Activated CD4-positive, alpha-beta T cell treated with anti-CD3 and anti-CD28 coated beads for 36 hours (primary cell): Measurements from ENCODE around the gene ARHGEF17. TPM values are rescaled to one million over a fixed set of nuclear protein-coding genes. Genes with fewer than 3 reads are reported as not detected.
"Not testable (repeated sequence)": the region's sequence is repeated elsewhere in the genome, so short reads cannot be mapped to it uniquely, and the experiment has no call there.

Experiments
- ATAC-seq: fragments of 200-7000 bp; cut with Tn5 transposase; one replicate; pipeline ENCODE4 v1.10.0; 2021; ENCODE audit warnings: mild to moderate bottlenecking, moderate library complexity
- CTCF ChIA-PET: fragments of 350-600 bp; sonication (Branson Sonifier 250); formaldehyde crosslinking; loops from one replicate; lab custom pipeline; 2021; ENCODE audit warnings: antibody characterized with exemption; lab: Charles Lee
- POLR2A ChIA-PET: fragments of 350-600 bp; sonication (Branson Sonifier 250); formaldehyde crosslinking; loops from one replicate; lab custom pipeline; 2021; ENCODE audit warnings: antibody characterized with exemption, inconsistent platforms; lab: Charles Lee
- DNase-seq: peaks from one replicate; pipeline ENCODE4 v3.0.0-alpha.2; 2020
- H3K27ac Mint-ChIP-seq: one replicate; pipeline ENCODE4 v1.8.0; 2021; ENCODE audit warnings: mixed read lengths
- H3K27me3 Mint-ChIP-seq: one replicate; pipeline ENCODE4 v1.8.0; 2021; ENCODE audit warnings: mixed read lengths
- H3K36me3 Mint-ChIP-seq: one replicate; pipeline ENCODE4 v1.8.0; 2021; ENCODE audit warnings: low read depth, mixed read lengths
- H3K4me1 Mint-ChIP-seq: one replicate; pipeline ENCODE4 v1.8.0; 2021; ENCODE audit warnings: mixed read lengths
- H3K4me3 Mint-ChIP-seq: one replicate; pipeline ENCODE4 v1.8.0; 2021; ENCODE audit warnings: mild to moderate bottlenecking, moderate library complexity, mixed read lengths
- H3K9me3 Mint-ChIP-seq: one replicate; pipeline ENCODE4 v1.8.0; 2021; ENCODE audit warnings: low read depth, mixed read lengths
- intact Hi-C, 2 experiments: fragments of 100-400 bp; cut with DNase I in 1 of 2; cut with micrococcal nuclease in 1 of 2; formaldehyde crosslinking; loops; one replicate each; pipeline versions ENCODE4 v1.14.2 to v1.15.1; 2022 to 2024; cut with DNase I, micrococcal nuclease
- total RNA-seq, 2 experiments: library from RNA; stranded (reverse); gene quantifications; one replicate each; pipeline ENCODE4 v1.2.3, GENCODE V29; 2021

ARHGEF17 gene
- total RNA-seq, 2 experiments from 2014 or later, result 0.05 TPM; not detected in 1

DNA sequence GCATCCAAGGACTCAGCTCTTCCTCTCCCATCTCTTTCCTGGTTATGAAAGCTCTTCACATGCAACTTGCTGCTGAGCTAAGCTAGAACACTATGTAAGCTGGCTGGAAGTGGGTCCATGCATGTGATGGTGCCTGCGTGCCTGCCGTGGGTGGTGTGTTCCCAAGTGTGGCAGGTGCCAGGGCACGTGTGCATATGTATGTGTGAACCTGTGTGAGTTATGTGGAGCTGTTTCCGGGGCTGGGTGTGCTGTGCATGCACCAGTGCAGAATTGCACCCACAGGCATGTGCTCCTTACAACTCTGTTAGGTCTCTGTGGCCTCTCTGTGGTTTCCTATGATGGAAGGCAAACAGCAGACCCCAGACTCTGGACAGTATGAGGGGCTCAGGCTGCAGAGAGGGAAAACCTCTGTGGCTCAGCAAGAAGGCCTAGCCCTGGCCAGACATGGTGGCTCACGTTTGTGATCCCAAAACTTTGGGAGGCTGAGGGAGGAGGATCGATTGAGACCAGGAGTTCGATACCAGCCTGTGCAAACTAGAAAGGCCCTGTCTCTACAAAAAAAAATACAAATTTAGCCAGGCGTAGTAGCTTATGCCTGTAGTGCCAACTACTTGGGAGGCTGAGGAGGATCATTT, 40.1 kb upstream of the ARHGEF17 start:
- Mint-ChIP-seq H3K36me3 (no peaks in the 10 kb centered on the region), H3K27me3 (peaks cover 18% of the 10 kb centered on the region), H3K9me3 (no peaks in the 10 kb centered on the region), H3K27ac (no peak overlapping the region), H3K4me3 (no peak overlapping the region), H3K4me1 (no peaks in the 10 kb centered on the region)
- intact Hi-C loops, result no loop called here
- ATAC-seq, result no peak
- DNase-seq, result no peak
- ChIA-PET CTCF (interaction anchor here (0.5 to 1.6 kb wide), 2 partner anchors 27 to 254 kb away, joined by 4 to 5 read pairs; no protein-coding TSS in a partner anchor), POLR2A (no interaction called here)

DNA sequence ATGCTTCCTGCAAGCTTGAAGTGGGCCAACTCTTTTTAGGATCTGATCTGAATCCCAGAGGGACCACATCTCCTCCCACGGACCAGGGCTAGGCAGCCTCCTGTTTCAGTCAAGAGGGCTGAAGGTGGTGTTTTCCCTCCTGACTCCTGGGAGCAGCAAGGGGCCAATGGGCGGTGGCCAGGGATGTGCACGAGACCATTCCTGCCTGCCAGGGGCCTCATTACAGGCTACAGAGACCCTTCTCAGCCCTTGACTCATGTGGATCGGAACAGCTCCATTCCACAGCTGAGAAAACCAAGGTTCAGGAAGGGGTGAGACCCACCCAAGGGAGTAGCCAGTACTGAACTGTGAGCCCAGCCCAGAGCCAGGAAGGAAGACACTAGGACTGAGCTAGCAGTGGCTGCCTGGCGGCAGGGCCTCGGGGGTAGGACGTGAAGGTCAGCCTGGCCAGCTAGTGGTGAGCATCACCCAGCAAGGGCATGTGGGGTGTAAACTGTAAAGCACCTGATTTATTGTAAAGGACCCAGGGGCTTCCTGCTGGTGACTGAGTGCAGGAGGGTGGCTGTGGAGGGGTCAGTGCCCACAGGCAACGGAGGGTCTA, 39.3 kb upstream of the ARHGEF17 start:
- no peak for ATAC-seq
- Mint-ChIP-seq H3K9me3 (no peaks in the 10 kb centered on the region), H3K36me3 (no peaks in the 10 kb centered on the region), H3K27me3 (peaks cover 12% of the 10 kb centered on the region), H3K4me3 (no peak overlapping the region), H3K4me1 (no peaks in the 10 kb centered on the region), H3K27ac (no peak overlapping the region)
- ChIA-PET CTCF (interaction anchor here (0.6 to 1.6 kb wide), 2 partner anchors 24 to 26 kb away, joined by 3 to 5 read pairs; no protein-coding TSS in a partner anchor), POLR2A (no interaction called here)
- intact Hi-C loops, result no loop called here
- DNase-seq, result no peak

DNA sequence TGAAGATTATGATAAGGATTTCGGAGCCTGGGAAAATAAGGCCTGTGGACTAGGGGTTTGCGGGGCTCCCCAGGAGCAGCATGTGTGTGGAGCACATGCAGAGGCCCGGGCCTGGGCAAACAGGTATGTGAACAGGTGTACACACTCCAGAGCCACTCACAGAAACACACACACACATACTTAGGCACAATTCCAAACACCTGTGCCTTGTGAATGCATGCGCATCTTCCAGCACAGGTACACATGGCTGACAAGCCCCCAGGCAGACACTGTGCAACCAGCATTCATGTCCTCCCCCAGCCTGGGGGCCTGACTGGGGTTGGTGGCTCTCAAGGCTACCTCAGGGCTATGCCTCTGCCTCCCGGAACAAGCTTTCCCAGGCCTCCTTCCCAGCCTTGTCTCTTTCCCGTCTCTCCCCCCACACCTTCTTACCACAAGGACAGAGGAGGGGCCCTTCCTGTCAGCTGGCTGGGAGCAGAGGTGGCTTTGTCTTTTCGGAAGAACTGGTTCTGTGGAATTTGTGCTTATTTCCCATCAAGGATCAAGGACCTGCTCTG, 38.5 kb upstream of the ARHGEF17 start:
- DNase-seq (no peak), ATAC-seq (no peak)
- H3K9me3 Mint-ChIP-seq, result no peaks in the 10 kb centered on the region
- CTCF ChIA-PET, result interaction anchor here (0.7 kb wide), 1 partner anchor 65 kb away, joined by 3 read pairs; no protein-coding TSS in a partner anchor
- peaks cover 9% of the 10 kb centered on the region for H3K27me3 Mint-ChIP-seq
- H3K4me3 Mint-ChIP-seq, result no peak overlapping the region
- intact Hi-C loops, result no loop called here
- no peak overlapping the region for H3K27ac Mint-ChIP-seq
- no peaks in the 10 kb centered on the region for H3K36me3 Mint-ChIP-seq
- H3K4me1 Mint-ChIP-seq, result no peaks in the 10 kb centered on the region
- POLR2A ChIA-PET, result no interaction called here

DNA sequence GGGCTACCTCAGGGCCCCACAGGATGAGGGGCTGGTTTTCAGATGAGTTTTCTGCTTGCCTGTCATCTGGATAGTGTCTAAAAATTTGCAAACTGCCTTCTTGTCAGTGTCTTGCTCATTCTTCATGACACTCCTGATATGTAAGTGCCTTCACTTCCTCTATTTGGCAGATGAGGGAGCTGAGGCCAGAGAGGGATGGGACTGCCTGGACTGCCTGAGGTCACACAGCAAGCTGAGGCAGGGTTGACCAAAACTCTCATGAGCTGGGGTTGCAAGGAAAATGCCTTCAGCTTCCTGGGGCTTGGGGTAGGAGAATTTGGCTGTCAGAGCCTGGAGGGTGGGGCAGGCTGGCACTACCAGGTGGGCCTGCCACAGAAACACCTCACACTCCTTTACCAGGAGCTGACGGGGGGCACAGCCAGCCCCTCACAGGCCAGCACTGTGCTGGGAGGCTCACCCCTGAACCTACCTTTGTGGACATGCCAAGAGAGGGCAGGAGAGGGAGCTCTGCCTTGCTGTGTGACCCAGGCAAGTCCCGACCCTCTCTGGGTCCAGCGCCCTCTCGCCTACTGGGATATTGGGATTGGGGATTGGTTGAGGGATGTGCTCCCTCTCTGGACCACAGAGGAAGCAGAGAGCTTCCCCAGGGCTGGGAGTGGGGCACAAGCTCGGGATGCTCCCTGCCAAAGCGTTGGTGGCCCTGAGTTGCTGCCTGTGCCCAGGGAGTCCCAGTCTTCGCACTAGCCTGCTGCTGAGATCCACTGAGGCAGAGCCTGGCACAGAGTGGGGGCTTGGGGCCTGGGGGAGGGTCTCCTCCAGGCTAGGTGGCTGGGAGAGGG, 37.8 kb upstream of the ARHGEF17 start:
- Mint-ChIP-seq H3K36me3 (no peaks in the 10 kb centered on the region), H3K9me3 (no peaks in the 10 kb centered on the region), H3K4me1 (no peaks in the 10 kb centered on the region), H3K27me3 (peaks cover 4% of the 10 kb centered on the region), H3K27ac (no peak overlapping the region), H3K4me3 (no peak overlapping the region)
- intact Hi-C loops, result no loop called here
- POLR2A ChIA-PET, result no interaction called here
- CTCF ChIA-PET, result interaction anchor here (0.7 kb wide), 2 partner anchors 66 to 402 kb away, joined by 3 read pairs; no protein-coding TSS in a partner anchor
- ATAC-seq (no peak), DNase-seq (no peak)

DNA sequence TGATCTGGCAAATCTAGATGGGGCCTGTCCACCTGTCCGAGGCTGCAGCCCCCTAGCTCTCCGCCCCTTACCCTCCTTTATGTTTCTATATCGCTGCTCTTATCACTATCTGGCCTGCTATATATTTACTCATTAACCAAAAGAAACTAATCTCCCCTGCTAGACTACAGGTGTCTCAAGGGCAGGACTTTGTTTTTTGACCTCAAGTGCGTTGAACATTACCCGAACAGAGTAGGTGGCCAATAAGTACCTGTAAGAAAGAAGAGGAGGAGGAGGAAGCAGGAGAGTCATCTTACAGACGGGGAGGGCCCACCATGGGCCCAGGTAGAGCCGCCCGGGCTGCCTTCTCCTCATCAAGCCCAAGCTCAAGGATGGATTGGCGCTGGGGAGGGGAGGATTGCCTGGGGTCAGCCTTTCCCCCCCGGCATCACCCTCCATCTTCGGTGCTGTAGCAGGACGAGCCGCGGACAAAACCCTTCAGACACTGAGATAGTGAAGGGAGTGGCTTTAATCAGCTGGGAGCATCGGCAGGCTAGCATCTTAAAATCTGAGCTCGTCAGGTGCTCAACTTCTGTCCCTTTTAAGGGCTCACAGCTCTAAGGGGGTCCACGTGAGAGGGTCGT, 37.1 kb upstream of the ARHGEF17 start:
- POLR2A ChIA-PET, result no interaction called here

DNA sequence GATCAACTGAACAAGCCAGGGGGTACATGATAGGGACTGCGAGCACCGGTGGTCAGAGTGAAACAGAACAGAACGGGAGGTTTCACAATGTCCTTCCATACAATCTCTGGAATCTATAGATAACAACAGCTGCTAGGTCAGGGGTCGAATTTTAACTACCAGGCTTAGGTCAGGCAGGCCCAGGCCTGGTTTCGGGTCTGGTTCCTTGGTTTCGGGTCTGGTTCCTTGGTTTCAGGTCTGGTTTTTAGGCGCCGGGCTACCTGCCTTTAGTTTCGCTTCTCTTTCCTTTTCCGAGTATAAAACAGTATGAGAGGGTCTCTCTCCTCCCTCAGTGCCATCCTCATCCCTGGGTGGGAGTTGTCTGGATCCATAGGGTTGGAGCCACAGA, 36.6 kb upstream of the ARHGEF17 start:
- POLR2A ChIA-PET, H3K9me3 Mint-ChIP-seq, DNase-seq, H3K27ac Mint-ChIP-seq, H3K4me3 Mint-ChIP-seq, H3K27me3 Mint-ChIP-seq, H3K4me1 Mint-ChIP-seq, intact Hi-C loops, ATAC-seq, H3K36me3 Mint-ChIP-seq: not testable (repeated sequence)
- CTCF ChIA-PET, result interaction anchor here (1.0 kb wide), 1 partner anchor 8 kb away, joined by 3 read pairs; no protein-coding TSS in a partner anchor

More for the DNA sequence above, 37.1 kb upstream of the ARHGEF17 start:
- no peaks in the 10 kb centered on the region for H3K4me1 Mint-ChIP-seq
- ATAC-seq (no peak), DNase-seq (no peak)
- H3K9me3 Mint-ChIP-seq, result no peaks in the 10 kb centered on the region
- peaks cover 4% of the 10 kb centered on the region for H3K27me3 Mint-ChIP-seq
- CTCF ChIA-PET, result interaction anchor here (0.7 kb wide), 1 partner anchor 403 kb away, joined by 3 read pairs; no protein-coding TSS in a partner anchor
- no peaks in the 10 kb centered on the region for H3K36me3 Mint-ChIP-seq
- intact Hi-C loops, result no loop called here
- no peak overlapping the region for H3K4me3 Mint-ChIP-seq
- H3K27ac Mint-ChIP-seq, result no peak overlapping the region

DNA sequence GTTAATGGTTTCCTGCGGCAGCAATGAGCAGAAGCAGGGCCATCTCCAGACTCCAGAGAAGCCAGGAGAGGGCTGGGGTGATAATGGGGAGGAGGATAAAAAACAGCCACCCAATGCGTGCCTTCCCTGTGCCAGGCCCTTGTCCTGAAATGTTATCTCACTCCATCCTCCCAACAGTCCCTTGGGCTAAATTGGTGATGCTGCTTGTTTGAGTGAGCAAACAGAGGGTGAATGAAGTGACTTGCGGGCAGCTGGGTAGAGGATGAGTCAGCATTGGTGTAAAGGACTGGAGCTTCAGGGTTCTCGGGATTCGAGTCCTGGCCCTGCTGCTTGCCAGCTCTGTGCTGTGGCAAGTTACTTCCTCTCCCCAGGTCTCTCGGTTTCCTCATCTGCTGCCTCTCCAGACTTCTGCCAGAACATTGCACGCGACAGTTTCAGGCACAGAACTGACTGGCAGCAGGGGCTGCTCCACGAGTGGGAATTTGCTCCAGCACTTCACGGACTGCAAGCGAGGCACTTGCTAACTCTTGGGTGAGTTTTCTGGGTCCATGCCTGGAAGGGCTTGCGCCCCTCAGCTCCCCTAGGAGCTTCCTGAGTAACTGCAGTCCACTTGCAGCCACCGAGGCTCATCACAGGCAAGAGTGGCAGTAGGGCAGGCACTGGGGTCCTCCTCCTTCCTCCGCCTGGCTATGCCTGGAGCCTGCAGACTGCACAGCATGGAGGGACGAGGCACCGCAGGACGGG, 36.0 kb upstream of the ARHGEF17 start, which contains the start of gene P2RY6:
P2RY6 (plus strand) TSS at position 403 of the 744 bp plus-strand sequence. CDS start 24,181 bp downstream, outside the sequence.
- DNase-seq (no peak), ATAC-seq (no peak)
- Mint-ChIP-seq H3K9me3 (no peaks in the 10 kb centered on the region), H3K27ac (no peak within 1 kb of the TSS), H3K4me3 (no peak within 1 kb of the TSS), H3K36me3 (no peaks in the 10 kb centered on the region), H3K27me3 (peaks cover 2% of the 10 kb centered on the region), H3K4me1 (no peaks in the 10 kb centered on the region)
- CTCF ChIA-PET, result interaction anchor here (1.0 kb wide), 1 partner anchor 9 kb away, joined by 3 read pairs; no protein-coding TSS in a partner anchor
- intact Hi-C loops, result no loop called here
- POLR2A ChIA-PET, result no interaction called here

DNA sequence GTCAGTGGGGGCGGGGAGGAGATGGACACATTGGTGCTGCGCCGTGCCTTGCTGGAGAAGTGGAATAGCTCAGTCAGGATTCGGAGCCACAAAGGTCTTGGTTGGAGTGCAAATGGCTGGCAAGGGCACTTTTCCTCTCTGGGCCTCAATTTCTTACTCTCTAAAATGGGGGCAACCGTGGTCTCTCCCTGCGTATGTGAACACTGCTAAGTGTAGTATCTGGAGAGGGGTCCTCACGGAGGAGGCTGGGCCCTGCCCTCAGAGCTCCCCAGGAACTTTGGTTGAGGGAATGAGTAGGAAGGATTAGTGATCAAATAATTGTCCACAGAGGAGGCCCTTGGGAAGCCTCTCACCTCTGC, 35.4 kb upstream of the ARHGEF17 start:
- Mint-ChIP-seq H3K27me3 (peaks cover 2% of the 10 kb centered on the region), H3K36me3 (no peaks in the 10 kb centered on the region), H3K4me1 (no peaks in the 10 kb centered on the region), H3K27ac (no peak overlapping the region), H3K9me3 (no peaks in the 10 kb centered on the region), H3K4me3 (no peak overlapping the region)
- intact Hi-C loops, result no loop called here
- ChIA-PET POLR2A (no interaction called here), CTCF (interaction anchor here (1.0 kb wide), 1 partner anchor 9 kb away, joined by 3 read pairs; no protein-coding TSS in a partner anchor)
- no peak for DNase-seq
- no peak for ATAC-seq

DNA sequence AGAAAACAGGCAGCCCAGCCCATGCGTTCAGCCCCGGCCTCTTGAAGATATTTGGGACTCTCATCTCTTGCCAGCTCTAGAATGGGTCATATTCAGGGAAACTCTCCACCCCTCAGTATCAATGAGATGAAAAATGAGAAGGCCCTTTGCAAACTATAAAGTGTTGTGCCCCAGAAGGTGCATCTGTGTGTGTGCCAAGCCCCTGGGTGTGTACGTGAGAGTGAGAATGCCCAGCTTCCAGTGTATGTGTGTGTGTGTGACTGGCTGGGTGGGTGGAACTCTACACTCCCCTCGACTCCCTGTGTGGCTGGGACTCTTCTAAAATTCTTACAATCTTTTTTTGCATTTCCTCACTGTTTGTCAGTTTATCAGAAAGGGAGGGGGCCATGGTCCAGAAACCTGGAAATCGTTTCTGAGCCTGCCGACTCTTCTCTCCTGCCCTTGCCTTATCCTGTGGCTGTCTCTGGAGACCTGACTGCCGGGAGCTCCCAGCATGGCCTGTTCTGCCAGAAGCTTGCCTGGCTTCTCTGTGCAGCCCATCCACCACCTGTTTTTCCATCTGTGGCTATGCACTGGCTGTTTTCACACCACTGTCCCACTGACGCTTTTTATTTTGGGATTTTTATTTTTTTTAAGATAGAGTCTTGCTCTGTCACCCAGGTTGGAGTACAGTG, 34.7 kb upstream of the ARHGEF17 start:
- no peak for ATAC-seq
- H3K27me3 Mint-ChIP-seq, result peaks cover 2% of the 10 kb centered on the region
- ChIA-PET POLR2A (no interaction called here), CTCF (interaction anchor here (0.7 to 1.0 kb wide), 2 partner anchors 96 to 183 kb away, joined by 3 to 5 read pairs; no protein-coding TSS in a partner anchor)
- no peaks in the 10 kb centered on the region for H3K9me3 Mint-ChIP-seq
- H3K4me3 Mint-ChIP-seq, result no peak overlapping the region
- no peak for DNase-seq
- H3K27ac Mint-ChIP-seq, result no peak overlapping the region
- H3K4me1 Mint-ChIP-seq, result no peaks in the 10 kb centered on the region
- intact Hi-C loops, result no loop called here
- H3K36me3 Mint-ChIP-seq, result no peaks in the 10 kb centered on the region

DNA sequence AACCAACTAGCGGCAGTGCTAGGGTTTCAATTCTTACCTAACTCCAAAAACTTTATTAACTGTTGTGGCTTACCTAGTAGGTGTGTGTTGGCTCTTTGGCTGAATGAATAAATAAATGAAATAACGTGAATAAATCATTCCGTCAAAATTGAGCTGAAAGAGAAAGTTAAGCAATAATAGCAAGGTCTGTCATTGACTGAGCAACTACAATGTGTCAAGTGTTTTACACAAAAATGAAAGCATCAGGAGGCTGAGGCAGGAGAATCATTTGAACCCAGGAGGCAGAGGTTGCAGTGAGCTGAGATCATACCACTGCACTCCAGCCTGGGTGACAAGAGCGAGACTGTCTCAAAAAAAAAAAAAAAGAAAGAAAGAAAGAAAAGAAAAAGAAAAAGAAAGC, 33.9 kb upstream of the ARHGEF17 start:
- H3K4me3 Mint-ChIP-seq, H3K36me3 Mint-ChIP-seq, H3K9me3 Mint-ChIP-seq, H3K4me1 Mint-ChIP-seq, ATAC-seq, DNase-seq, H3K27ac Mint-ChIP-seq, intact Hi-C loops, H3K27me3 Mint-ChIP-seq: not testable (repeated sequence)
- CTCF ChIA-PET, result interaction anchor here (0.7 to 1.1 kb wide), 3 partner anchors 13 to 182 kb away, joined by 3 to 5 read pairs (median 3); no protein-coding TSS in a partner anchor
- POLR2A ChIA-PET, result interaction anchor here (0.6 kb wide), 1 partner anchor 35 kb away, joined by 3 read pairs; no protein-coding TSS in a partner anchor
